ENCODE measurements around the gene AKTIP.
"Not testable (repeated sequence)": the region's sequence is repeated elsewhere in the genome, so short reads cannot be mapped to it uniquely, and the experiment has no call there.

AKTIP gene

DNA sequence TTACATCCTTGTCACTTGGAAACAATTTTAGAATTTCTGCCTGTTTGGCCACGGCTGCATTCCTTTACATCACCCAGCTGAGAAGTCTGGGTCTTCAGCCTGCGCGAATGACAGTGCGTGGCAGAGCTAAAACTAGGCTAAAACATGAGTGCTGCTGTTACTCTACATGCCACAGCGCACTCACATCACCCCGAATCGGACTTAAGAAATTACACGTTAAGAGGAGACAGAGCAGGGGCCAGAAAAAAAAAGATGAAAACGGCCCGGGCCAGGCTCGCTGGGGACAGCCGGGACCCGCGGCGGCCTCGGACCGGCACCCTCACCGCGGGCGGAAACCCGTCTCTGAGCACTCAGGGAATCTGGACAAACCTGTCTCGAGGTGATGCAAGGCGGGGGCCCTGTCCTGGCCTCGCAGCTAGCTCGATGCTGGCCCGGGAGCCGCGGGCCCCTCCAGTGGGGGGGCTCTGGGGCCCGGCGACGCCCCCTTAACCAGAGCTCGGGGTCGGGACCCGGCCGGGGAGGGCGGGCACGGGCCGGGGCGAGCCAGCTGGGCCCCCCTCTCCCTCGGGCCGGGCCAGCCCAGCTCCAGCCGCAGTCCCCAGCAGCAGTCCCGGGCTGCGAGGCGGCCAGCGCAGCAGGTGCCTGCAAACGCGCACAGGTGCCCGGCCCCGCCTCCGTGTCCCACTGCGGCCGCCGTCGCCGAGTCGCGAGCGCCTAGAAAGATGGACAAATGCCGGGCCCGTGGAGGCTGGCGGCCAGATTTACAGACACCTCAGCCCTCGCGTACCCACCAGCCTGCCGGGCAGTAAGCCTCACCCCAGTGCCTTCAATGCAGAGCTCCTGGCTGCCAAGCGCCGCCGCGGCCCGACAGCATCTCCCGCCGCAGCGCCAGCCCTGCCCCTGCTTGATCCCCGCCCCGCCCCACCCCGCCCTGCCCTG is at the start of gene AKTIP:
Gene AKTIP, minus strand, starts transcription at position 879 of the 939 bp plus-strand sequence. CDS start 2,950 bp downstream, outside the sequence.
- DNase-seq (ENCODE audit: low spot score) = peak; percentile 37

DNA sequence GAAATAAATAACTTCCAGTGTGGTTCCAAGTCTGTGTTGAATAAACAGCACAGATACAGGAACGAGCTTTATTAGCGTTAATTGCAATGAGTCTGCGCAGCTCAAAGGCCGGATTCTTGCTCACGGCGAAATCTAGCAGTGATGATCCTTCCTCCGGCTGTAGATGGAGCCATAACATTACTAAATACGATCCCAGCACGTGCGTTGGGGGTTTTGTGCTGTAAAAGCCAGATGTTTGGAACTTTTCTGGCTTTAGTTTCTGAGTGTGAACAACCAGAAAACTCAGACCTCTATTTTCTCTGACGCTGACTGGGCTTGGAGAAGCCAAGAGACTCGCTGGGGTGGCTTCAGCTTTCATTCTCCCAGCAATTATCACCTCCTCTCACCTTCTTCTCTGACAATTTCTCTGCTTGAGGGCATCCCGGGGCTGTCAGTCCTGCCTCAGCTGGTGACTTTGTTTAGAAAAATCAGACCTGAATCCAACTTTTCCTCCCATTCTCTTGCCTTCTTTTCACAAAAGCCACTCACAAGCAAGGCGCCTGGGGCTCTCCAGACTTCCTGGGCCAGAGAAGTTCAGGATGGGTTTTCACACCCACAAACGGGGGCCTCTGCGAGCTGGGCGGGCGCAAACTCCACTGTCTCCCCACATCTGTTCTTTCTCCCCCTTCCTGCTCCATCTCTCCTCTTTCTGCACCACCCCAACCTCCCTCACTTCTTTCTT is 47.1 kb upstream of the AKTIP start:
- DNase-seq (ENCODE audit: low spot score) = peak; percentile 71

DNA sequence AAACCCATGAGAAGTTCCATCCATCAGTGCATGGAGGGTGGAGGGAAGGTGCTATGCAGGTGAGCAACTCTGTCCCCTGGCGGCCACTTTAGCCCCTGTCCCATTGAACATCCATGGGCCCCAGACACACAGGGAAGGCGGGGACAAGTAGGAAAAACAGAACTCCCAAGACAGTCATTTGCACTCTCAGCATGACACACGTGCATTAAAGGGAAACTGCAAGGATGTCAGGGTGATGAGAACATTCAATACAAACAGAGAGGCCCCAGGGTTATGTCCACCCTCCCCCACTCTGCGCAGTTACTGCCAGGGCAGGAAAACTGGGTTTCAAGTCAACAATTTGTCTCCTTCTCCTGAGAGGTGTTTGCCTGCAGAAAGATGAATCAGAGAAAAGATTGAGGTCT is 44.0 kb upstream of the AKTIP start:
- DNase-seq (ENCODE audit: low spot score) = no peak

DNA sequence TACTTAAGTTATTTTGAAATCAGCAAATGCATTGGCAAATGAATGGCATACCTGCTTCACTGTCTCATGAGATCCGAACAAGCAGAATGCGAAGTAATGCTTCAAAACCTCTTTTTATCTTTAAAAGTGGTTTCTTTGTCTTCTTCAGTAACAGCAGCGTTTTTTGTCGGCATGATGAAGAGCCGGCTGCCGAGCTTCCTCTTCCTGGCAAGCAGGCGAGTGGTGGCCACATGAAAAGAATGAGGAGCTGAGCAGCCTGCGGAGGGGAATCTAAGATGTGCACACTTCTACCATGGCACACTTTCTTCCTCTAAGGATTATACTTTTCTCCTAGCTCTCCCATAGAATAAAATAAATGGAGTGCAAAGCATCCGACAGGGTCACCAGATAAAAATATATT is 42.4 kb upstream of the AKTIP start:
- DNase-seq (ENCODE audit: low spot score) = no peak

DNA sequence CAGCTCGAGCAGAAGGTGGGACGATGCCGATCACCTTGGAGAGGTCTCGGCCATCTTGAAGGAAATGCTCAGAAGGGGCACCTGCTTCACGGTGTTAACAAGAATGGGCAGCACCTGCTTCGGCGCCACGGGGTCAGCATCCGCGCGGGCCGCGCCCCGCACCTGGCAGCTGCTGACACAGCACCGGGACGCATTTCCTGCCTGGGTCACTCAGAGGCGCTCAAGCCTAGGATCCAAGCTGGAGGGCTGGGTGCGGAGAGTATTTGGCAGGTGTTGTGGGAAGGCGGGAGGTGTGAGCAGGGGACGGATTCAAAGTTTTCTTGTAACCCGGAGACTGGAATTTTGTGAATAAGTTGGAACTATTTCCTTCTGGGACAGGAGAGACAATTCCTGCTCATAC is 39.3 kb upstream of the AKTIP start:
- DNase-seq (ENCODE audit: low spot score) = no peak

DNA sequence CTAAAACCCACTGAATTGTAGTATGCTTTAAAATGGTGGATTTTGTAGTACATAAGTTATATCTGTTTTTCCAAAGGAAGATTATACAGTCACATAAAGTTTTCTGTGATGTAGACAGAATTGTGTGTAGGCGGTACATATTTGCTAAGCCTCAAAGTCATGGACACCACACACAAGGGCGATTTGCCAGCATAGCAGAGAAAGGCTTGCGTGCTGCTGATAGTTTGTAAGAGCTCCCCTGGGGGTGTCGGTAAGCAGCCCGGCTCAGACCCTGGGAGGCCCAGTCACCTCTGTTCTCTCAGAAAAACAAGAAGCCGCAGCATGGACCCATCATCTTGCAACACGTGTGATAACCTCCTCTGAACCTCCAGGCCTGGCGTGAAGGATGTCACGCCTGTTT is 38.3 kb upstream of the AKTIP start:
- DNase-seq (ENCODE audit: low spot score) = no peak

DNA sequence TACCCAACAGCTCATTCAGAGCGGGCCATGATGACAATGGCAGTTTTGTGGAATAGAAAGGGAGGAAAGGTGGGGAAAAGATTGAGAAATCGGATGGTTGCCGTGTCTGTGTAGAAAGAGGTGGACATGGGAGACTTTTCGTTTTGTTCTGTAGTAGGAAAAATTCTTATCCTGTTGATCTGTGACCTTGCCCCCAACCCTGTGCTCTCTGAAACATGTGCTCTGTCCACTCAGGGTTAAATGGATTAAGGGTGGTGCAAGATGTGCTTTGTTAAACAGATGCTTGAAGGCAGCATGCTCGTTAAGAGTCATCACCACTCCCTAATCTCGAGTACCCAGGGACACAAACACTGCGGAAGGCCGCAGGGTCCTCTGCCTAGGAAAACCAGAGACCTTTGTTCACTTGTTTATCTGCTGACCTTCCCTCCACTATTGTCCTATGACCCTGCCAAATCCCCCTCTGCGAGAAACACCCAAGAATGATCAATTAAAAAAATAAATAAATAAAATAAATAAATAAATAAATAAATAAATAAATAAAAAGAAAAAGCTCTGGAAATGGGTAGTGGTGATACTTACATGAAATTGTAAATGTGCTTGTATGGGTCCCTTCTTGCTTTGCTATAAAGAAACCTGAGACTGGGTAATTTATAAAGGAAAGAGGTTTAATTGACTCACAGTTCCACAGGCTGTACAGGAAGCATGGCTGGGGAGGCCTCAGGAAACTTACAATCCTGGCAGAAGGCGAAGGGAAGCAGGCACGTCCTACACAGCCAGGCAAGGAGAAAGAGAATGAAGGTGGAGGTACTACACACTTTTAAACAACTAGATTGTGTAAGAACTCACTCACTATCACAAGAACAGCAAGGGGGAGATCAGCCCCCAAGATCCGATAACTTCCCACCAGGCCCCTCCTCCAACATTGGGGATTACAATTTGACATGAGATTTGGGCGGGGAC is 37.0 kb upstream of the AKTIP start:
- not testable (repeated sequence) for DNase-seq (ENCODE audit: low spot score)

DNA sequence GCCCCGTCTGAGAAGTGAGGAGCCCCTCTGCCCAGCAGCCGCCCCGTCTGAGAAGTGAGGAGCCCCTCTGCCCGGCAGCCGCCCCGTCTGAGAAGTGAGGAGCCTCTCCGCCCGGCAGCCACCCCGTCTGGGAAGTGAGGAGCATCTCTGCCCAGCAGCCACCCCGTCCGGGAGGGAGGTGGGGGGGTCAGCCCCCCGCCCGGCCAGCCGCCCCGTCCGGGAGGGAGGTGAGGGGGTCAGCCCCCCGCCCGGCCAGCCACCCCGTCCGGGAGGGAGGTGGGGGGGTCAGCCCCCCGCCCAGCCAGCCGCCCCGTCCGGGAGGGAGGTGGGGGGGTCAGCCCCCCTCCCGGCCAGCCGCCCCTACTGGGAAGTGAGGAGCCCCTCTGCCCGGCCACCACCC is 36.3 kb upstream of the AKTIP start:
- not testable (repeated sequence) for DNase-seq (ENCODE audit: low spot score)

DNA sequence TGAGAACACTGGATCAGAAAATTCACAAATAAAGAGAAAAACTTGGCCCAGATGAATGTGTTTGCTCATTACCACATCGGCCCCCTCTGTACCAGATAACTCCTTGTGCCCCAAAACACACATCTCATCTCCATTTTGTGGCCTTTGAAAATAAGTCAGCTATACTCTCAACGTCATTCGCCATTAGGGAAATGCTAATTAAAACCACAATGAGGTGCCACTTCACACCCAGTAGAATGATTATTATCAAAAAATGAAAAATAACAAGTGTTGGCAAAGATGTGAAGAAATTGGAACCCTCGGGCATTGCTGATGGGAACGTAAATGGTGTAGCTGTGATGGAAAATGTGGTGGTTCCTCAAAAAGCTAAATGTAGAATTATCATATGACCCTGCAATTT is 34.6 kb upstream of the AKTIP start:
- no peak for DNase-seq (ENCODE audit: low spot score)

DNA sequence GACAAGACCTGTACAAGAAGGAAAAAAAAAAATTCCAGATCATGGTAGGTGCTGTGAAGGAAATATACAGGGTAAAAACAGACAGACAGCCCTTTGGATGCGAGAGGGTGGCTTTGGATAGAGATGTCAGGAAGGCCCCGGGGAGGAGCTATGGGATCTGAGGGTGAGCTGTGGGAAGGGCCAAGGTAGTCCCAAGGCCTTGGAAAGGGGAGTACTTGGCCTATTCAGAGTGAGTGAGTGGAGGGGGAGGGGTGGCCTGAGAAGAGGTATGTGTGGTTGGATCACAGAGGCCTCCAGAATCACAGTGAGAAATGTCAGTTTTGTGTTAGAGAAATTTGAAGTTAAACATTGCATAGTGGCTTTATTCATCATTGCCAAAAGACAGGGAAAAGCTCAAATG is 31.2 kb upstream of the AKTIP start:
- no peak for DNase-seq (ENCODE audit: low spot score)

DNA sequence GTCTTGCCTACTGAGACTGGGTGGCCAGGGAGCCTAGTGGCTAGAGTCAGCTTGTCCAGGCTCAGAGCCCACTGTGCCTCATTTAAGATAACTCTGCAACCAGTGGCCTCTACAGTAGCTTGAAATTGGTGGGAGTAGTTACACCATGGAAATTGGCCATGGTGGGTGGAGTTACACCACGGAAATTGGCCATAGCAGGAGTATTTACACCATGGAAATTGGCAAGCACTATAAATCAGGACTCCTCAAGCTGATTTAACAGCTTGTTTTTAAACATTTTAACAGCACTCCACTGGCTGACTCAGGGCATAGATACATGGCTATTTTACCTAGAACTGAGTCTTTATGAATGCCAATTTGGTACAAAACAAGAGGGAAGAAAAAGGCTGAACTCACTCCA is 27.7 kb upstream of the AKTIP start:
- no peak for DNase-seq (ENCODE audit: low spot score)

DNA sequence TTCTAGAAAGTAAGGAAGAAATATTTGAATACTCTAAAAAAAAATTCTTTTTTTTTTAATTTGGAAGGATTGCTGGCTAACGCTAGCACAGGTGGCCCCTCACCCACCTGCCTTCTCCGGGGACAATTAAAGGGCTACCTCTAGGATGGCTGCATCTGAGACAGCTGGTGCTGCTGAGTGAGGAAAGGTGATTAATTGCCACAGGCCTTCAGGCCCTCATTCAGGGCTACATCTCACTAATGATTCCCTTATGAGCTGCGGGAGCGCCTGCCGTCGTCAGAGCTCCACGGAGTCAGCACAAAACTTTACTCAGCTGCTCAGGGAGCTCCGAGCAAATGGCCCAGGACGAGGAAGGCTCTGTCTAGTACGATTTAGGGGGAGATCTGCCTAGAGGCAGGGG is 27.0 kb upstream of the AKTIP start:
- no peak for DNase-seq (ENCODE audit: low spot score)

DNA sequence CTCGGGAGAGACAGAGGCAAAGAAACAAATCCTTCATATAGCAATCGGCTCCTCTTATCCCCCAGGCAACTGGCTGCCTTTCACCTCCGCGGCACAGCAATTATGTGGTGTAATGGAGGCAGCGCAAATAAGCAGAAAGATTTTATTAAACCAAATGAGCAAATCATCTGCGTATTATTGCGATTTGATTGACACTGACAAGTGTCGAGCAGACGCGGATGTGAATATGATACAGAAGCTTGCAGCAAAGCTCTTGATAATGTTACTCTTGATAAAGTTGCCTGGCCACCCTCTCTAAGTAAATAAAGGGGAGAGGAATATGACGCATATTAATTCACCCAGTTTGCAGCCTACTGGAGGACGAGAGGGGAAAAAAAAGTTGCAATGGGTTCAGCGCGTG is 26.5 kb upstream of the AKTIP start:
- no peak for DNase-seq (ENCODE audit: low spot score)

DNA sequence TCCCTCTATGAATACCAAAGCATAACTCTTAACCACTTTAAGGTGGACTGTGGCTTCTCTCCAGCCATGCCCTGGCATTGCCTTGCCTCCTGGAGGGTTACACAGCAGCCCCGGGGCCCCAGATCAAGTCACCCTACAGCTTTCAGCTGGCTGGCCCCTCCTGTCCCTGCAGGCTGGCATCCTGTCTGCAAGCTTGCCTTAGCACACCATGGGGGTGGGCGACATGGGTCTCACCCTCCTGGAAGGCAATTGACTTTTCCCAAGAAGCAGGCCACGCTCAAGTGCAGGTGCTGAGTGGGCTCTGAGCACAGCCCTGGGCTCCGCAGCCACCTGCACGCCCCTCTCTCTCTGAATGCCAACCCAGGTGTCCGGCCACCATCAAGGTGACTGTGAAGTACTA is 25.8 kb upstream of the AKTIP start:
- DNase-seq (ENCODE audit: low spot score) = no peak

DNA sequence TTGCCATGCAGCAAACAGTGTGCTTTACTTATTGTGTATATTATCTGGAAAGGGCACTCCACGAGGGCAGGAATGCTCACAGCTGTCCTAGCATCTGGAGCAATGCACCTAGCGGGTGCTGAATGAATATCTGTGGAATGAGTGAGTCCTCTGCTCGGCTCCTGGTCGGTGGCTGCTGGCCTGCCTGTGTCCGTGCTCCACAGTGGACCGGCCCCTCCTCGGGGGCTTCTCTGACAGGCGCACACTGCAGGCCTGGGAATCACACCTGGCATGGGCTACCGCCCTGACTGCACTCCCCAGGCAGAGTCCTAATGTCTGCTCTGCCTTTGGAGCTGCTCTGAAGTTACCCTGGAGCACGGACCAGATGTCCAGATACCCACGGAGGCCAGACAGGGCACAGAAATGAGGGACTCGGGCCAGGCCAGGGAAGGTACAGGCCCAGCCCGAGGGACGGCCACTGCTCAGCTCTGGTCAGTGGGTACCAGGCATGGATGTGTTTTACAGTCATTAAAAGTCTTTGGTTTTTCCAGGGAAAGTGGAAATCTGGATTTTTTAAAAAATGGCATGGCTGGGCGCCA is 21.1 kb upstream of the AKTIP start:
- no peak for DNase-seq (ENCODE audit: low spot score)

DNA sequence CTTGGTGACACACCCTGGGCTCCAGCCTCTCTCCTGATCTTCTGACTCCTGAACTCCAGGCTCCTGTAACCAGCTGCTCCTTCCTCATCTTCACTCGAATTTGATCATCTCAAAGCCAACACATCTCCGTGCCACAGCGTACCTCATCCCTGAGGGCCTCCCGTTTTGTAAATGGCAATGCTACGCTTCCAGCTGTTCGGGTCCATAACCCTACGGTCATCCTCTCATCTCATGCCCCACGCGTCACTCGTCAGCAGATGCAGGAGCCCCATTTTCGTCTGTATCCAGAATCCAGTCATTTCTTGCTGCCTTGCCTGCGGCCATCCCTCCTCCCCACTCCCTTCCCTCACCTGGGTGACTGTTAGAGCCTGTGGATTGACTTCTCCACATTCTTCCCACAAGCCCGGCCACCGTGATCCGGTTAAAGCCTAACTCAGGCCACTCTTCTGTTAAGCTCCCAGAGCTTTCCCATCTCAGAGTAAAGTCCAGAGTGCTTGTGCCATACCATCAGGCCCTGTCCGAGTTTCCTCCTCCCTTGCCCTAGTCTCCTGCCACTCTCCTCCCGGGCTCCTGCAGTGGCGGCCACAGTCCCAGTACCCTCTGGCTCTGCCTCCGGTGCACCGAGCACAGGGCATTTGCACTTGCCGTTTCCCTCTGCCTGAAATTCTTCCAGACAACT is 20.3 kb upstream of the AKTIP start:
- DNase-seq (ENCODE audit: low spot score) = no peak

DNA sequence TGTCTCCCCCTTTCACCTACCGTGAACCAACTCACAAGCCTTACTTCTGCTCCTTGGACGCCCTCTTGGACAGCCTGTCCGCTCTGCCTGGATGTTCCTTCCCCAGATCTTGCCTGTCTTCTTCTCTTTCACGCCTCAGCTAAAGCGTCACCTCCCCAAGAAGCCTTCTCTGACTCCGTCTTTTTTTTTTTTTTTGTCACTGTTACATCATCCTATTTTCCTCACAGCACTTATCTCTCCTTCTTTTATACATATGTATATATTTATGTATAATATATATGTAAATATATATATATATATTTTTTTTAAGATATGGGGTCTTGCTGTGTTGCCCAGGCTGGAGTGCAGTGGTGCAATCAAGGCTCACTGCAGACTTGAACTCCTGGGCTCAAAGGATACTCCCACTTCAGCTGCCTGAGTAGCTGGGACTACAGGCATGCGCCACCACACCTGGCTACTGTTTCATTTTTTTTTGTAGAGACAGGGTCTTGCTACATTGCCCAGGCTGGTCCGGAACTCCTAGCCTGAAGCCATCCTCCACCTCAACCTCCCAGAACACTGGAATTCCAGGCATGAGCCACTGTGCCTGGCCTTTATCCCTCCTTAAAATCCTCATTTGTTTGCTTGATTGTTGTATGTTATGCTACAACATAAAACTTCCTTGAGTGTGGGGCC is 16.5 kb upstream of the AKTIP start:
- DNase-seq (ENCODE audit: low spot score) = no peak

DNA sequence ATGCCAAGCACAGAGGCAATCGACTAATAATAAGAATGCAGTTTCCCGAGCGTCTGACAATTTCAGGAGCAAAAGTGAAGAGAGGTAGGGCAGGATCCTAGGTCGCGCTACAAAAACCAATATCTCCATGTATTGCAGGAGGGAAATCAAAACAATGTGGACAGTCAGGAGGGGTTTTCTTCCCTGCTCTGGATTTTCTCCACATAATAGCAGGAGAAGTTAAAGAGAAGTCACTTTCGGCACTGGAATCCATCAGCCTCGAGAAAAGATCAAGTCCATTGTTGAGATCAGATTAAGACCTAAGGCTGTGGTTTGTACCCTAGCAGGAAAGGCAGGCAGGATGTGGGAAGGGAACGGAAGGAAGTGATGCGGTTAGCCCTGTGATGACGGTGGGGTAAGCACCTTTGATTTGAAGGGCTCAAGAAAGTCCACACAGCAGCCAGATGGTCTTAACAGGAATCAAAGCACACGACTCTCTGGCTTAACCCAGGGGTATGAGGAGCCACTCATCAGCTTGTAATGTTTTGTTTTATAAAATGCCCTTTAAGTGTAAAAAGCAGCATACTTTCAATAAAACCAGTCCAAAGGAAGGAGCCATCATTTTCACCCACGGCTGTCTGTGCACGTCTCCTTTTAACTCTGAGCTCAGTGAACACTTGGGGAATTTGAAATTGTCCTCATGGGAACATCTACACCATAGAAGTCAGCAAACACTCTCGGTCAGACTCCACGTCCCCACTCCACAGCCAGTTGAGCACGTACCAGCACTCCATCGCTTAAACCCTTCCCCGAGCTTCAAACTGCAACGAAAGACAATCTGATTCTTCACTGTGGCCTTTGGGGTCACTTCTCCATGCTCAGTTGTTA is 15.8 kb upstream of the AKTIP start:
- peak; percentile 67 for DNase-seq (ENCODE audit: low spot score)

DNA sequence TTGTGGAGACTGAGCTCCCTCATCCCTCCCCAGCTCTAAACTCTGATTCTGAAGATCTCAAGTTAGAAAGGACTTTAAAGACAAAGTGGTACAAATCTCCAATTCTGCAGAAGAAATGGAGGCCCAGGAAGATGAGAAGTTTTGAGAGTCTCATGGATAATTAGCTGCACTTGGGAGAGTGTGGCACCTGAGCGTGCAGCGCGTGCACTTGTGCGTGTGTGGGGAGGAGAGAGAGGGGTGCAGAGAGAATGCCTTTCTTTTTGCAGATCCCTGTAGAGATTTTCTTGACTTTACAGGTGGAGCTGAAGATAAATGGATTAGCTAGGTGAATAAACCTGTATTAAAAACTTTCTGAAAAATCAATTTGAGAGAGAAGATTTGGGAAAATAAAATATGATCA is 14.8 kb upstream of the AKTIP start:
- no peak for DNase-seq (ENCODE audit: low spot score)

DNA sequence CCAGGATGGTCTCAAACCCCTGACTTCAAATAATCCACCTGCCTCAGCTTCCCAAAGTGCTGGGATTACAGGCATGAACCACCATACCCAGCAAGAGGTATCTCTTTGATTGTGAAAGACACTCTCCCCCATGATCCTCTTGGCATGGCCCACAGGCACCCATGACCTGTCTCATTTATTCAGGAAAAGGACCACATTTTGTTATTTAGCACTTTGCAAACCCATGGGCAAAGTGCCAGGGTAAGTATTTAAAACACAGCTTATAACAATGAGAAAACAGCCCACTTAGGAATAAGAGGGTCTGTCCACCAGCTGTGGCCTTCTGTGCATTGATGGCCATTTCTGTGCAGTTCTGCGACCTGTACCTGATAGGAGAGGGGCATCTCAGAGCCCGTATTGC is 12.8 kb upstream of the AKTIP start:
- DNase-seq (ENCODE audit: low spot score) = no peak

Data from germinal center (tissue), 1 donor.